Tibial nerve (tissue), 4 donors: ENCODE measurements around the gene NUP188.

Experiments used
- EP300 ChIP-seq, 2 donors: sonication (generic); formaldehyde crosslinking; IDR thresholded peaks; one replicate each; pipeline ENCODE4 v1.6.1; 2017; ENCODE audit warnings: antibody characterized with exemption in 2 of 2, mild to moderate bottlenecking in 1 of 2
- POLR2A ChIP-seq, 2 donors: fragments of 450-650 bp; IDR thresholded peaks; one replicate each; pipeline ENCODE4 v1.6.1; 2017; ENCODE audit warnings: antibody characterized with exemption in 2 of 2, mild to moderate bottlenecking in 2 of 2, moderate library complexity in 2 of 2
- TF ChIP-seq, protein P1 (sequence below), 5 experiments: fragments of 200-600 bp in 3 of 5; fragments of 450-650 bp in 2 of 5; sonication (generic) in 3 of 5; IDR thresholded peaks; one replicate each; pipeline ENCODE4 v1.5.1; 2016 to 2019; ENCODE audit warnings: antibody characterized with exemption in 5 of 5, mild to moderate bottlenecking in 3 of 5, moderate library complexity in 2 of 5

DNA sequence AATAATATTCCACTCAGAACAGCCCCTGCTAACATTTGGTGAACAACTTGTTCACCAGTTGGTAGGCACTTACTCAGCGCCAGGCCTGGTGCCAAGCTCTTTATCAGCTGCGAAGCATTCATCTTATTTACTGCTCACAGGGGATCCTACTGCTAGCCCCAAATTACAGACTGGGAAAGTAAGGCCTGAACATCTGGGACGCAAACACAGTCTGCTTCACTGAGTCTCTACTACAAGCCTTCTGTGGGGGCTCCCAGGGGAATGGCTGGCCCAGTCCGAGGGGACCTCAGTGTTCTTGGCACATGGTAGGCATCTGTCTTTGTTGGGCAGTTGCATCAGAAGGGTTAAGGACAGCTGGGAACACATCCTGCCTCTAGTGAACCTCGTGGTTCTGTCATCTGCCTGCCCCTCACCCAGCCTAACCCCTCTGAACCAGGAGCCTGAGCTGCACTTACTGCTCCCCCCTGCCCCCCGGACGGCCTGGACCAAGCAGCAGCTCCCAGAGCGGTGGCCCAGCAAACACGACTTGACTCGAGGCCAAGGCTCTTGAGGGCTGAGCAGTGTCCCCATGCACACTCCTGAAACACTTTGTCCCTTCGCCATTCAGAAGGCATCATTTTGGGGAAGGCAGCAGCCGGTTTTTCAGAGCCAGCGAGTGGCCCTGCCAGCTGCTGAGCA is 27.0 kb upstream of the NUP188 start, which contains the start of gene PHYHD1:
- TF ChIP-seq, protein P1, sequence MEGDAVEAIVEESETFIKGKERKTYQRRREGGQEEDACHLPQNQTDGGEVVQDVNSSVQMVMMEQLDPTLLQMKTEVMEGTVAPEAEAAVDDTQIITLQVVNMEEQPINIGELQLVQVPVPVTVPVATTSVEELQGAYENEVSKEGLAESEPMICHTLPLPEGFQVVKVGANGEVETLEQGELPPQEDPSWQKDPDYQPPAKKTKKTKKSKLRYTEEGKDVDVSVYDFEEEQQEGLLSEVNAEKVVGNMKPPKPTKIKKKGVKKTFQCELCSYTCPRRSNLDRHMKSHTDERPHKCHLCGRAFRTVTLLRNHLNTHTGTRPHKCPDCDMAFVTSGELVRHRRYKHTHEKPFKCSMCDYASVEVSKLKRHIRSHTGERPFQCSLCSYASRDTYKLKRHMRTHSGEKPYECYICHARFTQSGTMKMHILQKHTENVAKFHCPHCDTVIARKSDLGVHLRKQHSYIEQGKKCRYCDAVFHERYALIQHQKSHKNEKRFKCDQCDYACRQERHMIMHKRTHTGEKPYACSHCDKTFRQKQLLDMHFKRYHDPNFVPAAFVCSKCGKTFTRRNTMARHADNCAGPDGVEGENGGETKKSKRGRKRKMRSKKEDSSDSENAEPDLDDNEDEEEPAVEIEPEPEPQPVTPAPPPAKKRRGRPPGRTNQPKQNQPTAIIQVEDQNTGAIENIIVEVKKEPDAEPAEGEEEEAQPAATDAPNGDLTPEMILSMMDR (IDR thresholded peaks at IDR 0.05), result no peak
- no peak for TF ChIP-seq POLR2A (IDR thresholded peaks at IDR 0.05)
- peak in 1 of 2 donors; percentile 76 for TF ChIP-seq EP300 (IDR thresholded peaks at IDR 0.05)
